HL-60/S4 treated with phorbol 12-myristate 13-acetate at 8.2 ng/mL for 4 days and 3 days (cell line): ENCODE data around the gene SPEN.

Experiments used
- in situ Hi-C: fragments of 300-500 bp; cut with MboI; formaldehyde crosslinking; loops from 2 replicates; pipeline ENCODE4 v1.15.0; 2022; ENCODE audit warnings: low sequenced_read_pairs

Gene SPEN

DNA sequence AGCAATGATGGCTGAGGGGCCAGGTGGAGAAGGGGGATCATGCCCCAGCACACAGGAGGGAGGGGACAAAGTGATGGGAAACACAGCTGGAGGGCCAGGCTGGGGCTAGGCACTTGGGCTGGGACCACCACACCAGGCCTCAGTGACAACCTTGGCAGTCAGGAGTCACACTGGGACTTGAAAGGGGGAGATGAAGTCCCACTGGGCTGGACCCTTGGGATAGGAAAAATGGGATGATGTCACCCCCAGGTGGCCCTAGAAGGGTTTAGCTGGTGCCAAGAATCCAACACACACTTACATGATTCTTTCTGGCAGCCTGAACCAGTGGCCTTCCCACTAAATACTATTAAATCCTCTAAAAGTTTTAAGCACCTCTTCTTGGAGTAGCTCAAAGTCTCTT lies 111.3 kb downstream of the SPEN start:
- in situ Hi-C loops: no loop called here

DNA sequence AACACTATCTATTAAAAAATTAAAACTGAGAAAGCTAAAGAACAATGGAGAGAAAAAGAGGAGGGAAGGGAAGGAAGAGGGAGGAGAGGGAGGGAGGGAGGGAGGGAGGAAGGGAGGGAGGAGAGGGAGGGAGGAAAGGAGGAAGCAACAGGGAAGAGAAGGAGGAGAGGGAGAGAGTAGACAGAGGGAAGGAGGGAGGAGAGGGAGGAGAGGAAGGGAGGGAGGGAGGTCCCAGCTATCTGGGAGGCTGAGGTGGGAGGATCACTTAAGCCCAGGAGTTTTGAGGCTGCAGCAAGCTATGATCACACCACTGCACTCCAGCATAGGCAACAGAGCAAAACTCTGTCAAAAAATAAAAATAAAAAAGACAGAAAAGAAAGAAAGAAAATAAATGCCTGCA lies 111.9 kb downstream of the SPEN start:
- in situ Hi-C loops: no loop called here

DNA sequence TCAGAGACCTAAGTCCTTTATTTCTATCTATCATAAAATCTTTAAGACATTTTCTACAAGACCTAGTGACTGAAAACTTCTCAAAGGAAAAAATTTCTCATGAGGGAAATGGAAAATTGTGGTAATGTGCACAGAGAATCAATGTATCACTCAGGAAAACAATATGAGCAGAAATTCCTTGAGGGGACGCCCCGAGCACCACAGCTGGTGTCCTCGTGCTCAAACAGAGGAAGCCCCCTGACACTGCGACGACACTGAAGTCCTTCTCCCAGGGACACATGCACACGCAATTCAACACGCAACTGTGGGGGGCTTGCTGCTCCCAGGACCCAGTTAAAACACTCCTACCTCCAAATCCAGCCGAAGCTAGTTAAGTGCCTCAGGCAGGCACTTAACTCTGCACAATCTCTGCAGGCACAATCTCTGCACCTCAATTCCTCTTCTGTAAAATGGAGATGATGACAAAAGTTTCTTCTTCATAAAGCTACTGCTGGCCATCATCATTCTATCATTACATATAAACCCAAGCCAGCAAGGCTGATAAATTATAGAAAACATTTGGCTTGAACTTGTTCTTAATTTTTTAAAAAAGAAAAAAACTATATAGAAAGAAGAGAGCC lies 112.4 kb downstream of the SPEN start:
- in situ Hi-C loops: no loop called here

DNA sequence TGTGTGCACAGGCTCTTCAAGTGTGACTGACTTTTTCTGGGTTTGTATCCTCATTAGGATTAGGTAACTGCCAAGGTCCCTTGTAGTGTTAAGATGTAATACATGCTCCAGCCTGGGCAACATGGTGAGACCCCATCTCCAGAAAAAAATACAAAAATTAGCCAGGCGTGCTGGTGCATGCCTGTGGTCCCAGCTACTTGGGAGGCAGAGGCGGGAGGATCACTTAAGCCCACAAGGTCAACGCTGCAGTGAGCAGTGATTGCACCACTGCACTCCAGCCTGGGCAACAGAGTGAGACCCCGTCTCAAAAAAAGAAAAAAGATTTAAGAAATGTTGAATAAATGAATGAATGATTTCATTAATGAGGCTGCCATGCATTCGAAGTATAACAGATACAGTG lies 113.3 kb downstream of the SPEN start:
- in situ Hi-C loops: no loop called here

DNA sequence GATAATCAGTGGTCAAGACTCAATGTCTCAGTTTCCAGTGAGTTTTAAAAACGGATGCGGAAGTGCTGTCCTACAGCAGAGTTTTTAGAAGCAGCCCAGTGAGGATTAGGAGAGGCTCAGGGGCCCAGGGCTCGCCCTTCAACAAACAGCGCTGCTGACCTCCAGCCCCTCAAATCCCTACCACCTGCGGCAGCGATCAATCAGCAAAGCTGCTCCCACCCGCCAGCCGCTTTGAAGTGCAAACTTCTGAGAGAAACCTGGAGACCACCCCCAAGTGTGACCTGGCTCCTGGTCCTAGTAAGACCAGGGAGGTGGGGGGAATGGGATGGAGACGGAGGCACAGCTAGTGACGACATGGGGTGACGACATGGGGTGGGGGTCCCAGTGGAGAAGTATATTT lies 114.0 kb downstream of the SPEN start:
- in situ Hi-C loops: no loop called here

DNA sequence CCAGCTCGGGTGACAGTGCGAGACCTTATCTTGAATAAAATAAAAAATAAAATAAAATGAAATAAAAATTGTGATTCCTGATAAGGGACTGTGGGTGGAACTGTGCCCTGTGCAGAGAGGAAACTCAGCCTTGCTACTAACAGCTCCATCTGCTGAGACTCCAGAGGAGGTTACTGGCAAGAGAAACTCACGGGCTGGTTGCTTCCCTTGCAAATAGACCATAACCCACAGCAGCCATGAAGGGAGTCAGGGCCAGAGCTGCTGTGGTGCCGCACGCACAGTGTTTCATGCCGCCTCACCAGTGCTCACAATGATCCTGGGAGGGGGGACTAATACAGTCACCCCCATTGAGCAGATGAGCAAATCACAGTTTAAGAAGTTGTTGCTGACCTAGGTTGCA lies 114.7 kb downstream of the SPEN start:
- in situ Hi-C loops: no loop called here

DNA sequence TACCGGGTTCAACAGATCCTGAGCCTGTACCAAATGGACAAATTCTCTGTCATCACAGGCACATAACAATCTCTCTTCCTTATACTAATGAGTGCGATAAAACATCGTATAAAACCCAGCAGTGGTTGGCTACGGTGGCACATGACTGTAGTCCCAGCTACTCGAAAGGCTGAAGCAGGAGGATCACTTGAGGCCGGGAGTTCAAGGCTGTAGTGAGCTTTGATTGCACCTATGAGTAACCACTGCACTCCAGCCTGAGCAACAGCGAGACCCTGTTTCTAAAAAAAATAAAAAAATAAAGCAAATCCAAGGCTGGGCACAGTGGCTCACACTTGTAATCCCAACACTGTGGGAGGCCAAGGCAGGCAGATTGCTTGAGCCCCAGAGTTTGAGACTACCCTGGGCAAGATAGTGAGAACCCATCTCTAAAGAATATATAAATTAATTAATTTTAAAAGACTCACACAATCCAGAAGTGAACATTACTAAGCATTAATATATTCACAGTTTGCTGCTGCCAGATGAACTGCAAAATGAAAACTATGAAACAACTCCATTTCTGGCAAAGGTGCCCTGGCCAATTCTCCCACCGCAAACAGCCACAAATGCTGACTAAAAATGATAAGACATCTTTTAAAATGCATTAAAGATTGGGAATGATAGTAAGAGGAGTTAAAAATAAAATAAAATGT lies 115.3 kb downstream of the SPEN start:
- in situ Hi-C loops: no loop called here

DNA sequence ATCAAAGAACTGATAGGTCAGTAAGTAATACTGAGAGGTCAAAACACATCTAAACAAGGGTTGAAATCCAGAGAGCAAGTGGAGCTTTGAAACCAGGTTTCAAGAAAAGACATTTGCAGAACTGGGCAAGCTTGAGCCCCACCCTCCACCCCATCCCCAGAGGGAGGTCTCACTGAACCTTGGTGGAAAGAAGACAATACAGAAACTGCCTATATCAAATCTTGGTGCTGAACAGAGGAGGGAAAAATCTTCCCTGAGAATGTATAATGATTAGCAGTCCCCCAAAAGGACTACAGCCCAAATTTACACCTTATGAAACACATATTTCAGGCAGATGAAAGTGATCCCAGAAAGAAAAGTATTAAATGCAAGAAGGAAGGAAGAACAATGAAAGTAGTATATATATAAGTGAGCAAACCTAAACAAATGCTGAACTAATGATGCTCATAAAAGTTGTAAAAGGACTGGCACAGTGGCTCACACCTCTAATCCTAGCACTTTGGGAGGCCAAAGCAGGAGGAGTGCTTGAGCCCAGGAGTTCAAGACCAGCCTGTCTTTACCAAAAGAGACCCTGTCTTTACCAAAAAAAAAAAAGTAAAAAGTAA lies 116.0 kb downstream of the SPEN start:
- in situ Hi-C loops: no loop called here

DNA sequence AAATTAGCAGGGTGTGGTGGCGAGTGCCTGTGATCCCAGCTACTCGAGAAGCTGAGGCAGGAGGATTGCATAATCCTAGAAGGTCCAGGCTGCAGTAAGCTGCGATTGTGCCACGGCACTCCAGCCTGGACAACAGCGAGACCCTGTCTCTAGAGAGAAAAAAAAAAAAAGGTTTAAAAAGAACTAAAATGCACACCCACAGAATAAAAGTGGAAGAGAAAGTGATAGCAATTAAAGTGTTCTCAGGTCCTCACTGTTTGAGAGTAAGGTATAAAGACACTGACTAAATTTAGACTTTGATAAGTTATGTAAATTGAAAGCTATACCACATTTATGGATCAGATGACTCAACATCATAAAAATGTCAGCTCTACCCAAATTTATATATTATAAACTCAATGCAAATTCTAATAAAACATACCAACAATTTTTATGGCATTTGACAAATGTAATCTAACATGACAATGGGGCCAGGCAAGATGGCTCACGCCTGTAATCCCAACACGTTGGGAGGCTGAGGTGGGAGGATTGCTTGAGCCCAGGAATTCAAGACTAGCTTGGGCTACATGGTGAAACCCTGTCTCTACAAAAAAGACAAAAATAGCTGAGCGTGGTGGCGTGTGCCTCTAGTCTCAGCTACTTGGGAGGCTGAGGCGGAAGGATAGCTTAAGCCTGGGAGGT lies 116.6 kb downstream of the SPEN start:
- in situ Hi-C loops: no loop called here

DNA sequence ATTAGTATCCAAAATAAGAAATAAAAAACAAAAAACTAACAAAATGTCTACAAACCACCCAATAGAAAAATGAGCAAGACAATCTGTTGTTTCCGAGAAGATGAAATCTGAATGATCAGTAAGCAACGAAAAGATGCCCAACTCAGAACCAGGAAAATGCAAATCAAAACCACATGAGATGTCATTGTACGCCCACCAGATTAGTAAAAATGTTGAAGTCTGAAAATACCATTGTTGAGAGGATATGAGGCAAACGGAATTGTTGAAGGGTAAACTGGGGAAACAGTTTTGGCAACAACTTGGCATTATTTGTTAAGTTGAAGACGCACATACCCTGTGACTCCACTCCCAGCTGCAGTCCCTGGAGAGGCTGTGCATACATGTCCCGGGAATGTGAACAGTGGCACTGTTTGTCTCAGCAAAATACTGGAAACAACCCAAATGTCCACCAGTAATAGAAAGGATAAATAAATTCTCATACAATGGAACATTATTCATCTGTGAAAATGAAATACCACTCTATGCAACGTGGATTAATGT lies 117.8 kb downstream of the SPEN start:
- in situ Hi-C loops: no loop called here

DNA sequence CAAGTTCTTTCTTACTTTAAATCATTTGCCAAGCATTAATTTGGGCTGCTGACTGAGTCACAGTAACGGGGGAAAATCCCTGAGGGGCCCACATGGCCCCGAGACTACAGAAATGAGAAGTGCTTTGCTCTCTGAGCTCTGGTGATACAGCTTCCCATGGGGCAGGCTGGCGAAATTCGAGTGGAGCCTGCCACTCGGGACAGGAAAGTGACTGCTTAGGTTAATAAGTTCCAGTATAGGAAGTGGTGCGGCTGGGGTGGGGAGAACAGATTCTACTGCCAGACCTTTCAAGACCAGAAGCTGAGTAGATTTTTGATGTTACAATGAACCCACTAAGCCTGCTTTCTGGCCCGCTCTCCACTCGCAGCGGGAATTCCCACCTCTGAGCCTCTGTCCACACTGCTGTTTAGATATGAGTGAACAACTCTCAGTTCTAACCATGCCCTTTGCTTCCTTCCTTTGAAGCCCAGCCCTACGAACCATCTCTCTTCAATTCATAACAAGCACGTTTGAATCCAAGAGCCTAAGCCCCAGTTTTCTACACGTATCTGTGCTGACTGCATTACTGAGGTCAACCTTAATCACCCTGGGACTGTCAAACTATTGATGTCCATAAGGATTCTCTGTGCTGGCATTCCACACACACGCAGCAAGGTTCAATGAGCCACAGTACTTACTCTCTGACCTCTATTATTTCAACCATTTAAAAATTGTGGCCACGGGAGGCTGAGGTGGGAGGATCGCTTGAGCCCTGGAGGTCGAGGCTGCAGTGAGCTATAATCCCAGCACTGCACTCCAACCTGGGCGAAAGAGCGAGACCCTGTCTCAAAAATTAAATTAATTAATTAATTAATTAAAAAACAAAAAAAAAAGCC lies 118.8 kb downstream of the SPEN start:
- in situ Hi-C loops: no loop called here

DNA sequence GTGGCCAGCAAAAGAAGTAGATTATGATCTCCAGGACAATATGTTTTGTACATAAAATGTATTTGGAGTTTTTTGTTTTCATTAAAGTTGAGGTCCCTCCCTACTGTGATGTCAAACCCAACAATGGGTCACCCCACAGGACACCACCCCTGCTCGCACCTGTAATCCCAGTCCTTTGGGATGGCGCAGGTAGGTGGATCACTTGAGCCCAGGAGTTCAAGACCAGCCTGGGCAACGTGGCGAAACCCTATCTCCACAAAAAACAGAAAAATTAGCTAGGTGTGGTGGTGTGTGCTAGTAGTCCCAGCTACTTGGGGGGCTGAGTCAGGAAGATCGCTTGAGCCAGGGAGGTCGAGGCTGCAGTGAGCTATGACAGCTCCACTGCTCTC lies 119.4 kb downstream of the SPEN start:
- in situ Hi-C loops: no loop called here

DNA sequence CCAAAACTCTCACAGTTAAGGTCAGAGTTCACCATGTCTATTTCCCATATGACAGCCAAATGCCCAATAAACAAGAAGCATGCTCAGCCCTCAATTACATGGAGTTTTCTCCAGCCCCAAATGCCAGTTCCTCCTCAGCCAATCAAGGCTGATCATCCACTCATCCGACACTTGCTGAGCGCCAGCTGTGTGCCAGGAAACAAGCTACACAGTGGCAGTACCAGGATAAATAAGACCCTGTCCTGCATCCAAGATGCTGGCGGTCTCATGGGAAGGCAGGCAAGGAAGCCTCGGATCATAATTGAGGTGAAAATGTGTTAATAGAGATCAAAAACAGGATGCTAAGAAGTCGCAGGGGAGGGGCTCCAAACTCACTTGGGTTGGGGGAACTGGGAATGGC lies 120.7 kb downstream of the SPEN start:
- in situ Hi-C loops: no loop called here

DNA sequence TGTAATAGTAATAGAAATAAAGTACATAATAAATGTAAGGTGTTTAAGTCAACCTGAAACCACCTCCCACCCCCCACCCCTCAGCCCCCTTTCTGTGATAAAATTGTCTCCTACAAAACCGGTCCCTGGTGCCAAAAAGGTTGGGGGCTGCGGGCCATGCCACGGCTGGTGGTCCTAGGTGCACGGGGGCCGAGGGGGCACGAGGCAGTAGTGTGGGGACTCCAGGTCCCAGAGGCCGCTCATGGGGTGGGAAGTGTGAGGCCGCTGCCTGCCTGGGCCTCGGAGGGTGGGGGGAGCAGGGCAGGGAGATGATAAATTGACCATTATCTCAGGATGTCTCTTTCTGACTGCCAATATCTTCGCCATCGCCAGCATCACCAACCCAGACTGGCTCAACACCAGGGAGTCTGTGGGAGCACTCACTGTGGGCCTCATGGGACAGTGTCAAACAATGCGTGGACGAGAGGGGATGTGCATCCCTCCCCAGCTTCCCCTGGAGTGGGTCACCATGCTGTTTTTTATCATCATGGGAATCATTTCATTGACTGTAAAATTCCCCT lies 121.9 kb downstream of the SPEN start:
- in situ Hi-C loops: no loop called here

DNA sequence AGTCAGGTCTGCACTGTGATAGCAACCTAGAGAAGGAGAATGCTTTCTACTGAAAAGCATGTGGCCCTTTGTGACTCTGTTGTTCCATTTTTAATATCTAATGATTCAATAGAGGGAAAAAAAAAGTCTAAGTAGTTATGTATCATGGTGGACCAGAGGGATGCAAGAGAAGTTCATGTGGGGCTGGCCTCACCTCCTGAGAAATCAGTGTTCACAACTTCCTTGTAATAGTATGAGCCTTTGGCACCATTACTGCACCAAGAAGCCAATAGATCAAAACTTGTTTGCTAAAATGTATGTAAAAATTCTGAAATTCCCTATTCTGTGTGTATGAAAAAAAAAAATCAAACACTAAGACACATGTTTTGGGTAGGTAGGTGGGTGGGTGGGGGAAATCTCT lies 123.4 kb downstream of the SPEN start:
- in situ Hi-C loops: no loop called here

DNA sequence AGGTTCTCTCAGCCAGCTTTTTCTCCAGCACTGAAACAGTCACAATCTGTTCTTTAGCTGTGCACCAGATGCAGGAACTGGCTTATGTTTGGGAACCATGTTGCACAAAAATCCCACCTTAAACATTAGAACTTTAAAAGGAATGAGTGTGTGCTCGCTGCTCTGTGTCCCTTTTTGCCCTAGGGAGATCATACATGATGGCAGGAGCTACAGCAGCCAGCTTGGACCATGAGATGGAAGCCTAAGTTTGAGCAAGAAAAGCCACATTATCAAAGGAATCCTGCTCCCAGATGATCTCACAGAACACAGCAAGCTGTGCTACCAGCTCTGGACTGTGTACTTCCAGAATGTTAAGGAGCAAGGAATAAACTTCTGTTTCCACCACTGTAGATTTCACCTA lies 124.9 kb downstream of the SPEN start:
- in situ Hi-C loops: no loop called here

DNA sequence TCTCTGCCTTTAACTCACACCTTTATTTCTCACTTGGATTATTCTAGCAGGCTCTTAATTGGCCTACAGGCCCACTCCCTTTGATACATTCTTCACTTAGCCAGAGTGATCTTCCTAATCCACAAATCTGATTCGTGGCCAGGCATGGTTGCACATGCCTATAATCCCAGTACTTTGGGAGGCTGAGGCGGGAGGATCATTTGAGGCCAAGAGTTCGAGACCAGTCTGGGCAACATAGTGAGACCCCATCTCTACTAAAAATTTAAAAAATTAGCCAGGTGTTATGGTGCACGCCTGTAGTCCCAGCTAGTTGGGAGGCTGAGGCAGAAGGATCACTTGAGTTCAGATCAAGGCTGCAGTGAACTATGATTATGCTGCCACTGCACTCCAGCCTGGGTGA lies 126.3 kb downstream of the SPEN start:
- in situ Hi-C loops: no loop called here

DNA sequence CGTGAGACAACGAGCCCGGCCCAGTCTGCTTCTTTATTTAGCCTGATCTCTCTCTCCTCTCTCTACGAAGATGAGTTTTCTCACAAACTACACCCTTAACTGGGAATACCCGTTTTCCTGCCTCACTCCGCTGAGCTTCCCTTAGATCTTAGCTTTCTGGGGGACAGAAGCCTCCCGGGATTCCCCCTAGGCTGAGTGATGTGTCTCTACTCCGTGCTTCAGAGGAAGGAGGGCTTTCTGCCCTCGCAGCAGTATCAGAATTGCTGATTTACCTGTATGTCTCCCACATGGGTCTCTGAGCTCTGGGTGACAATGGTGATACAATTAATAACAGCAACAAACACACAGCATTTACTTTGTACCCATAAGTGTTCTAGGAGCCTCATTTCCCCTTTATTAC lies 127.3 kb downstream of the SPEN start:
- in situ Hi-C loops: no loop called here

DNA sequence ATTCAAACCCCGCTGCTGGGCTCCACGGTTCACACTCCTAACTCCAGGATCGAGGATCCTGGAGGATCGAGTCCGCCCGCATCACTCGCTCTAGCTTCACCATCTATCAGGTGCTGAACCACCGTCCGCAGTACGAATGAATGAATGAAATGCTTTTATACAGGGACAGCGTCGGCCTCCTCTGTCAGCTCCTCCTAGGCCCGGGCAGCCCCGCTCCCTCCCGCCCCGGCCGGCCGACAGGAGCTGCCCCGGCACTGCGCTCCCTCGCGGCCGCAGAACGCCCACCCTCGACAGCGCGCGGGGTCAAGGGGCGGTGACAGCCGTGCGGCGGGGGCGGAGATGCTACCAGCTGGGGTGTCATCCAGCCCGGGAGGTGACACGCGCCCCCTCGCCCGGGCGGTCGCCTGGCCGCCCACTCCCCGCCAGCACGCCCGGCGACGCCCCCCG lies 127.9 kb downstream of the SPEN start:
- in situ Hi-C loops: no loop called here
